Effector CD8-positive, alpha-beta T cell (primary cell): ENCODE data around the gene ZDHHC8.

Experiments
- DNase-seq: peaks from one replicate; lab custom pipeline; 2025; lab: John Stamatoyannopoulos, UW

The ZDHHC8 gene

GRCh38 chr22:20179455-20180244 is 48.0 kb downstream of the ZDHHC8 start:
- DNase-seq: no peak

GRCh38 chr22:20180245-20180630 is 48.6 kb downstream of the ZDHHC8 start:
- DNase-seq: no peak

- DNase-seq: no peak
These were observed 49.0 kb downstream of the ZDHHC8 start for GRCh38 chr22:20180640-20181039.

- DNase-seq: no peak
These were observed 49.7 kb downstream of the ZDHHC8 start for GRCh38 chr22:20181194-20181883.

- DNase-seq: no peak
These were observed 50.3 kb downstream of the ZDHHC8 start for GRCh38 chr22:20181884-20182236.

- DNase-seq: no peak
These were observed 50.8 kb downstream of the ZDHHC8 start for GRCh38 chr22:20182365-20182764.

- no peak for DNase-seq
These were observed 51.5 kb downstream of the ZDHHC8 start for GRCh38 chr22:20183101-20183500.

GRCh38 chr22:20183823-20184222 is 52.2 kb downstream of the ZDHHC8 start:
- DNase-seq: no peak

GRCh38 chr22:20184501-20185165 is 53.0 kb downstream of the ZDHHC8 start:
- DNase-seq: no peak

GRCh38 chr22:20185750-20186149 is 54.1 kb downstream of the ZDHHC8 start:
- no peak for DNase-seq

GRCh38 chr22:20186183-20186870 is 54.7 kb downstream of the ZDHHC8 start:
- DNase-seq: no peak

GRCh38 chr22:20186871-20187546 is 55.4 kb downstream of the ZDHHC8 start:
- DNase-seq: no peak

- DNase-seq: no peak
These were observed 56.4 kb downstream of the ZDHHC8 start for GRCh38 chr22:20187777-20188566.

- no peak for DNase-seq
These were observed 56.9 kb downstream of the ZDHHC8 start for GRCh38 chr22:20188567-20188877.

GRCh38 chr22:20191000-20191515 is 59.5 kb downstream of the ZDHHC8 start:
- DNase-seq: no peak

GRCh38 chr22:20191803-20192202 is 60.2 kb downstream of the ZDHHC8 start:
- no peak for DNase-seq

- DNase-seq: no peak
These were observed 60.8 kb downstream of the ZDHHC8 start for GRCh38 chr22:20192293-20192971.

GRCh38 chr22:20192972-20193760 is 61.6 kb downstream of the ZDHHC8 start:
- DNase-seq: no peak

- DNase-seq: no peak
These were observed 62.3 kb downstream of the ZDHHC8 start for GRCh38 chr22:20193761-20194494.
